Esophagus squamous epithelium (tissue), 5 donors: ENCODE data around the gene CPNE5. TPM values are rescaled to one million over a fixed set of nuclear protein-coding genes. Genes with fewer than 3 reads are reported as not detected.

Experiments
- DNase-seq: peaks from one replicate; lab custom pipeline; 2025; lab: John Stamatoyannopoulos, UW
- H3K27ac ChIP-seq, 4 donors: fragments of 200-600 bp; sonication (generic); one replicate each; pipeline ENCODE4 v1.5.1; 2016 to 2019; ENCODE audit warnings: mild to moderate bottlenecking in 1 of 4
- H3K27me3 ChIP-seq, 4 donors: fragments of 200-600 bp; sonication (generic); 1 replicate in 3 of 4; 2 replicates in 1 of 4; pipeline versions ENCODE4 v1.5.1 to v1.6.0; 2017 to 2021; ENCODE audit warnings: antibody characterized with exemption in 1 of 4
- H3K36me3 ChIP-seq, 3 donors: fragments of 200-600 bp; sonication (generic); one replicate each; pipeline ENCODE4 v1.5.1; 2016 to 2019
- H3K4me1 ChIP-seq, 3 donors: fragments of 200-600 bp; sonication (generic); one replicate each; pipeline ENCODE4 v1.5.1; 2017 to 2019
- H3K4me3 ChIP-seq, 4 donors: fragments of 200-600 bp; sonication (generic); 1 replicate in 3 of 4; 2 replicates in 1 of 4; pipeline ENCODE4 v1.5.1; 2016 to 2019; ENCODE audit warnings: mild to moderate bottlenecking in 2 of 4, moderate library complexity in 1 of 4
- H3K9me3 ChIP-seq, 3 donors: fragments of 200-600 bp; sonication (generic); one replicate each; pipeline ENCODE4 v1.5.1; 2016 to 2019
- CTCF ChIP-seq, 6 experiments: fragments of 450-650 bp in 4 of 6; fragments of 200-600 bp in 2 of 6; sonication (generic) in 2 of 6; IDR thresholded peaks; one replicate each; pipeline ENCODE4 v1.5.1; 2016 to 2019; ENCODE audit warnings: antibody characterized with exemption in 6 of 6, mild to moderate bottlenecking in 4 of 6, moderate library complexity in 4 of 6
- POLR2A ChIP-seq, 4 donors: fragments of 450-650 bp; IDR thresholded peaks; one replicate each; pipeline ENCODE4 v1.6.1; 2017; ENCODE audit warnings: antibody characterized with exemption in 4 of 4, mild to moderate bottlenecking in 4 of 4, moderate library complexity in 3 of 4
- WGBS, 2 donors: methylation state at CpG; one replicate each; pipeline ENCODE4 v1.1.5; 2018; 5-methylcytosine and 5-hydroxymethylcytosine counted together
- intact Hi-C: fragments of 100-400 bp; cut with DNase I; formaldehyde crosslinking; loops from one replicate; pipeline ENCODE4 v1.15.0; 2022
- total RNA-seq, 4 donors: library from RNA; depleted of rRNA; stranded (reverse); fragments of >200 nt; gene quantifications; one replicate each; pipeline ENCODE4 v1.1.0, GENCODE V29; 2016
- donor health status: DM: yes; HTN: yes; CAD: no.

Gene CPNE5
- total RNA-seq, 4 donors from 2014 or later: 1.2 to 2.5 (median 1.5) TPM

DNA sequence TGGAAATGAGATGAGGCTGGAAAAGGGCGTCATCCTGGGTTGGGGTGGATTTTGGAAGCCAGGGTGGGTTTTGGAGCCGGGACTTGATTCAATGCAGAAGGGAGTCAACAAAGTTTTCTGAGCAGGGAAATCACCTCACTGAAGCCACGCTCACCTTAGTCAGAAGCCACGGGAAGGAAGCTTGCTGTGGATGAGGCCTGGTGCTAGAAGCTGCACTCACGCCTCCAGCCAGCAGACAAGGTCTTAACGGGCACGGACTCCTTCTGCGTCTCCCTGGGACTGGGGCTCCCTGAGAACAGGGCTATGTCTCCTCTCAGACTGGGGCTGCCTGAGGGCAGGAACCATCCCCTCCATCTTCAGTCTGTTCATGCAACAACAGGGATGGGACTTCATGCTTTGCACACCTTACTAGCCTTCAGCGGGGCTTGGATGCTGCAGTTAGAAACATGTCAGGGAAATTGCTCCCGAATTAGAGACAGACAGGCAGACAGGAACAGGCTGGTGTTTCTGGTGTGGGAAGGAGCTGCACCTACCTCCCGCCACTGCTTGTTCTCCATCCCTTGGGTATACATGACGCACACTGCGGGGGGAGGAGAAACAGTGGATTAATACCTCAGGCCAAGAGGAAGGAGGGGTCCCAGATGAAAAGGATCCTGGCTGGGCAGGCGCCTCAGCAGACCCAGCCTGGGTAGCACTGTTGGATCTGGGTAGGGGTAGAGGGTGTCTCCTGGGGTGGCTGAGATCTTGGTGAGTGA lies 17.5 kb downstream of the CPNE5 start:
- peaks cover 7 to 63% (median 34%) of the 10 kb centered on the region in 3 donors for H3K4me1 ChIP-seq
- no peaks in the 10 kb centered on the region for H3K9me3 ChIP-seq
- WGBS, 2 donors: 49 to 65% methylated on average over 9 to 10 of the region's 14 CpGs
- intact Hi-C loops: no loop called here
- no peaks in the 10 kb centered on the region for H3K27me3 ChIP-seq
- no peaks in the 10 kb centered on the region for H3K36me3 ChIP-seq
- peak overlapping the region; percentile 9 to 77 (median 46) for H3K27ac ChIP-seq
- TF ChIP-seq POLR2A (IDR thresholded peaks at IDR 0.05): no peak
- no peak for TF ChIP-seq CTCF (IDR thresholded peaks at IDR 0.05)
- no peak overlapping the region for H3K4me3 ChIP-seq
- DNase-seq: no peak

GRCh38 chr6:36820700-36821580 lies 18.3 kb downstream of the CPNE5 start:
- intact Hi-C loops: no loop called here
- no peak overlapping the region for H3K4me3 ChIP-seq
- no peak for DNase-seq
- no peaks in the 10 kb centered on the region for H3K27me3 ChIP-seq
- H3K27ac ChIP-seq: peak overlapping the region in 2 of 4 donors; percentile 32 to 77
- peaks cover 0 to 55% (median 27%) of the 10 kb centered on the region in 3 donors for H3K4me1 ChIP-seq
- H3K9me3 ChIP-seq: no peaks in the 10 kb centered on the region
- TF ChIP-seq POLR2A (IDR thresholded peaks at IDR 0.05) (no peak), CTCF (IDR thresholded peaks at IDR 0.05) (no peak)
- no peaks in the 10 kb centered on the region for H3K36me3 ChIP-seq
- WGBS, 2 donors: 40 to 60% methylated on average over 10 to 12 of the region's 12 CpGs

DNA sequence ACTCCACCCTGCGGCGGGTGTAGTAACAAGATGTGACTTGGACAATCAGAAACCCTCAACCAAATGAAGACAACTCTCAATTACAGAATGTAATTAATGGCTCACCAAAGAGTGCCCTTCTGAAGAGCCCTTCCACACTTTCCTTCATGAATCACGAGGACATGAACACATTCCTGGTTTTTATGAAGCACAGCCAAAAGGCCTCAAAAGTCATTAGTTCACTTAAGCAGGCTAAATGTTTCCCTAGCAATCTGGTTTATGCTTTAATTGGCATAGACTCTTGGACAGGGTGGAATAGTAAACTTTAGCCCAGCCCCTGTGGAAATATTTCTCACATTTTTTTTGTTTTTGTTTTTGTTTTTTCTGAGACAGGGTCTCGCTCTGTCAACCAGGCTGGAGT lies 20.5 kb downstream of the CPNE5 start:
- 85 to 89% methylated on average over 4 of the region's 4 CpGs for WGBS, 2 donors
- no peak for TF ChIP-seq POLR2A (IDR thresholded peaks at IDR 0.05)
- no peak for TF ChIP-seq CTCF (IDR thresholded peaks at IDR 0.05)
- intact Hi-C loops: no loop called here

DNA sequence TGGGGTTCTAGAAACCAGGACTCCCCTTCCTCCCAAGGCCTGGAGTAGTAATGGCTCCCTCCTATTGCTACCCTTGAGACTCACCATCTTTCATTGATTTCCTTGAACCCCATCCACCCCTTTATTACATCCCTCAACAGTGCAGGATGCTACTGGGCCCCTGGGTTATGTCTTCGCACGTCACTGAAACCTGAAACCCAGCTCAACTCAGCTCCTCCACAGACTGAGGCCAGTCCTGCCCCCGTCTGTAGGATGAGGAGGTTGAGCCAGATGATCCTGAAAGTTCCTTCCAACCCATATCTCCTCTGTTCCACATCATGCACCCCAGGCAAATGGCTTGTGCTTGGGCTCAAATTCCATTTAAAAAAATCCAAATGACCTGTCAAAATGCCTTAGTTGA lies 21.4 kb downstream of the CPNE5 start:
- no peak overlapping the region for H3K27ac ChIP-seq
- 88 to 97% methylated on average over 3 of the region's 3 CpGs for WGBS, 2 donors
- DNase-seq: no peak
- TF ChIP-seq CTCF (IDR thresholded peaks at IDR 0.05) (no peak), POLR2A (IDR thresholded peaks at IDR 0.05) (no peak)
- H3K36me3 ChIP-seq: no peaks in the 10 kb centered on the region
- peaks cover 0 to 25% (median 19%) of the 10 kb centered on the region in 3 donors for H3K4me1 ChIP-seq
- no peaks in the 10 kb centered on the region for H3K27me3 ChIP-seq
- intact Hi-C loops: no loop called here
- H3K9me3 ChIP-seq: no peaks in the 10 kb centered on the region
- H3K4me3 ChIP-seq: no peak overlapping the region

More for the DNA sequence above, 20.5 kb downstream of the CPNE5 start:
- DNase-seq: no peak
- Histone ChIP-seq H3K9me3 (no peaks in the 10 kb centered on the region), H3K4me1 (peaks cover 0 to 34% (median 23%) of the 10 kb centered on the region in 3 donors), H3K27ac (no peak overlapping the region), H3K4me3 (no peak overlapping the region), H3K36me3 (no peaks in the 10 kb centered on the region), H3K27me3 (no peaks in the 10 kb centered on the region)
